ENCODE measurements around the gene TBPL2. TPM values are rescaled to one million over a fixed set of nuclear protein-coding genes. Genes with fewer than 3 reads are reported as not detected.
"Not testable (repeated sequence)": the region's sequence is repeated elsewhere in the genome, so short reads cannot be mapped to it uniquely, and the experiment has no call there.

TBPL2 gene
- polyA plus RNA-seq, 3 donors, result not detected

- no peak overlapping the region for H3K27ac ChIP-seq (ENCODE audit: low read depth, low read length)
- 39 to 60% (median 56%) methylated on average over 3 of the region's 3 CpGs for WGBS, 3 donors
These were observed 7.8 kb upstream of the TBPL2 start for GRCh38 chr14:55448141-55448614.

GRCh38 chr14:55446833-55447232, 6.4 kb upstream of the TBPL2 start:
- 63 to 71% (median 68%) methylated on average over 2 of the region's 2 CpGs for WGBS, 3 donors
- H3K27ac ChIP-seq (ENCODE audit: low read depth, low read length), result no peak overlapping the region

- WGBS, 3 donors, result 27 to 38% (median 34%) methylated on average over 5 of the region's 5 CpGs
- H3K27ac ChIP-seq (ENCODE audit: low read depth, low read length), result no peak overlapping the region
These were observed 5.8 kb upstream of the TBPL2 start for GRCh38 chr14:55446127-55446736.

- H3K27ac ChIP-seq (ENCODE audit: low read depth, low read length), result no peak overlapping the region
- 81 to 92% (median 83%) methylated on average over 9 of the region's 9 CpGs for WGBS, 3 donors
These were observed 870 bp upstream of the TBPL2 start for GRCh38 chr14:55441286-55441685.

GRCh38 chr14:55438066-55438683, 2.2 kb downstream of the TBPL2 start:
- WGBS, 3 donors, result 50% methylated on average over 10 of the region's 10 CpGs
- no peak overlapping the region for H3K27ac ChIP-seq (ENCODE audit: low read depth, low read length)

GRCh38 chr14:55436931-55437330, 3.5 kb downstream of the TBPL2 start:
- no peak overlapping the region for H3K27ac ChIP-seq (ENCODE audit: low read depth, low read length)
- 78 to 85% (median 84%) methylated on average over 4 of the region's 4 CpGs for WGBS, 3 donors

GRCh38 chr14:55436519-55436918, 3.9 kb downstream of the TBPL2 start:
- H3K27ac ChIP-seq (ENCODE audit: low read depth, low read length), result no peak overlapping the region
- 46 to 65% (median 55%) methylated on average over 4 of the region's 4 CpGs for WGBS, 3 donors

- WGBS, 3 donors, result 18 to 48% (median 46%) methylated on average over 3 of the region's 3 CpGs
These were observed 5.6 kb downstream of the TBPL2 start for GRCh38 chr14:55434805-55435174.

GRCh38 chr14:55433880-55434804, 6.3 kb downstream of the TBPL2 start:
- H3K27ac ChIP-seq (ENCODE audit: low read depth, low read length), result no peak overlapping the region
- WGBS, 3 donors, result 51 to 66% (median 53%) methylated on average over 6 of the region's 6 CpGs

More at GRCh38 chr14:55434805-55435174, 5.6 kb downstream of the TBPL2 start:
- H3K27ac ChIP-seq (ENCODE audit: low read depth, low read length), result no peak overlapping the region

GRCh38 chr14:55432628-55433027, 7.8 kb downstream of the TBPL2 start:
- WGBS, 3 donors, result 83 to 84% (median 83%) methylated on average over 3 of the region's 3 CpGs
- H3K27ac ChIP-seq (ENCODE audit: low read depth, low read length), result no peak overlapping the region

GRCh38 chr14:55430024-55430690, 10.3 kb downstream of the TBPL2 start:
- 0 to 11% (median 7%) methylated on average over 1 of the region's 1 CpG for WGBS, 3 donors
- H3K27ac ChIP-seq (ENCODE audit: low read depth, low read length), result no peak overlapping the region

- H3K27ac ChIP-seq (ENCODE audit: low read depth, low read length), result no peak overlapping the region
- 52 to 88% (median 82%) methylated on average over 7 of the region's 7 CpGs for WGBS, 3 donors
These were observed 13.0 kb downstream of the TBPL2 start for GRCh38 chr14:55427439-55427838.

GRCh38 chr14:55426891-55427290, 13.5 kb downstream of the TBPL2 start:
- no peak overlapping the region for H3K27ac ChIP-seq (ENCODE audit: low read depth, low read length)
- WGBS, 3 donors, result 74 to 80% (median 76%) methylated on average over 4 of the region's 4 CpGs

GRCh38 chr14:55425091-55425490, 15.3 kb downstream of the TBPL2 start:
- 77 to 92% (median 91%) methylated on average over 1 of the region's 1 CpG for WGBS, 3 donors
- no peak overlapping the region for H3K27ac ChIP-seq (ENCODE audit: low read depth, low read length)

GRCh38 chr14:55423969-55424368, 16.4 kb downstream of the TBPL2 start:
- H3K27ac ChIP-seq (ENCODE audit: low read depth, low read length), result no peak overlapping the region
- 27 to 40% (median 28%) methylated on average over 2 of the region's 2 CpGs for WGBS, 3 donors

- WGBS, 3 donors, result 85 to 94% (median 91%) methylated on average over 11 of the region's 11 CpGs
- H3K27ac ChIP-seq (ENCODE audit: low read depth, low read length), result not testable (repeated sequence)
These were observed 18.1 kb downstream of the TBPL2 start for GRCh38 chr14:55422338-55422737.

GRCh38 chr14:55419663-55420062, 20.8 kb downstream of the TBPL2 start:
- no peak overlapping the region for H3K27ac ChIP-seq (ENCODE audit: low read depth, low read length)
- 90 to 96% (median 92%) methylated on average over 1 of the region's 1 CpG for WGBS, 3 donors

GRCh38 chr14:55418411-55418810, 22.0 kb downstream of the TBPL2 start:
- 49 to 50% (median 50%) methylated on average over 6 of the region's 6 CpGs for WGBS, 3 donors
- no peak overlapping the region for H3K27ac ChIP-seq (ENCODE audit: low read depth, low read length)

GRCh38 chr14:55417955-55418354, 22.5 kb downstream of the TBPL2 start:
- H3K27ac ChIP-seq (ENCODE audit: low read depth, low read length), result no peak overlapping the region

Data from adipose tissue (tissue), 3 donors.